Measurements from ENCODE around the gene APOM. TPM values are rescaled to one million over a fixed set of nuclear protein-coding genes. Genes with fewer than 3 reads are reported as not detected.

The APOM gene
- total and polyA plus RNA-seq, 4 donors: 89.8 to 587 (median 173) TPM

- Histone ChIP-seq H3K27ac (ENCODE audit: low read depth in 1 of 2, low read length in 2 of 2) (no peak overlapping the region), H3K9ac (ENCODE audit: low read depth in 1 of 2, low read length in 2 of 2) (no peak overlapping the region), H3K9me3 (ENCODE audit: control insufficient read depth in 4 of 4, low read length in 3 of 4) (no peaks in the 10 kb centered on the region), H3K4me1 (ENCODE audit: control insufficient read depth in 4 of 4, insufficient read depth in 4 of 4, low read length in 3 of 4) (peaks cover 4 to 26% (median 17%) of the 10 kb centered on the region in 4 donors), H3K27me3 (ENCODE audit: control insufficient read depth in 4 of 4, insufficient read depth in 4 of 4, low read length in 3 of 4) (no peaks in the 10 kb centered on the region), H3K4me3 (ENCODE audit: low read depth in 1 of 3, low read length in 3 of 3) (no peak overlapping the region), H3K36me3 (ENCODE audit: control insufficient read depth in 4 of 4, insufficient read depth in 3 of 4, low read depth in 1 of 4, low read length in 3 of 4) (no peaks in the 10 kb centered on the region)
- DNase-seq (ENCODE audit: low spot score): no peak
- WGBS: 91% methylated on average over 2 of the region's 2 CpGs
- TF ChIP-seq HNF4A (conservative IDR thresholded peaks at IDR 0.05): no peak
- no peak for TF ChIP-seq HNF4G (IDR thresholded peaks at IDR 0.05)
- TF ChIP-seq, protein P1, sequence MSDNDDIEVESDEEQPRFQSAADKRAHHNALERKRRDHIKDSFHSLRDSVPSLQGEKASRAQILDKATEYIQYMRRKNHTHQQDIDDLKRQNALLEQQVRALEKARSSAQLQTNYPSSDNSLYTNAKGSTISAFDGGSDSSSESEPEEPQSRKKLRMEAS (IDR thresholded peaks at IDR 0.05): no peak
- TF ChIP-seq GABPA (IDR thresholded peaks at IDR 0.05 in 1 of 2, conservative IDR thresholded peaks at IDR 0.05 in 1 of 2): no peak
- TF ChIP-seq NR2F2 (IDR thresholded peaks at IDR 0.05): no peak
- no peak for TF ChIP-seq RAD21 (IDR thresholded peaks at IDR 0.05)
- TF ChIP-seq EGR1 (IDR thresholded peaks at IDR 0.05; ENCODE audit: low read depth in 2 of 2): no peak
- TF ChIP-seq, protein P2, sequence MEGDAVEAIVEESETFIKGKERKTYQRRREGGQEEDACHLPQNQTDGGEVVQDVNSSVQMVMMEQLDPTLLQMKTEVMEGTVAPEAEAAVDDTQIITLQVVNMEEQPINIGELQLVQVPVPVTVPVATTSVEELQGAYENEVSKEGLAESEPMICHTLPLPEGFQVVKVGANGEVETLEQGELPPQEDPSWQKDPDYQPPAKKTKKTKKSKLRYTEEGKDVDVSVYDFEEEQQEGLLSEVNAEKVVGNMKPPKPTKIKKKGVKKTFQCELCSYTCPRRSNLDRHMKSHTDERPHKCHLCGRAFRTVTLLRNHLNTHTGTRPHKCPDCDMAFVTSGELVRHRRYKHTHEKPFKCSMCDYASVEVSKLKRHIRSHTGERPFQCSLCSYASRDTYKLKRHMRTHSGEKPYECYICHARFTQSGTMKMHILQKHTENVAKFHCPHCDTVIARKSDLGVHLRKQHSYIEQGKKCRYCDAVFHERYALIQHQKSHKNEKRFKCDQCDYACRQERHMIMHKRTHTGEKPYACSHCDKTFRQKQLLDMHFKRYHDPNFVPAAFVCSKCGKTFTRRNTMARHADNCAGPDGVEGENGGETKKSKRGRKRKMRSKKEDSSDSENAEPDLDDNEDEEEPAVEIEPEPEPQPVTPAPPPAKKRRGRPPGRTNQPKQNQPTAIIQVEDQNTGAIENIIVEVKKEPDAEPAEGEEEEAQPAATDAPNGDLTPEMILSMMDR (IDR thresholded peaks at IDR 0.05; ENCODE audit: low read depth, low read length, missing input control): no peak
- TF ChIP-seq RXRA (IDR thresholded peaks at IDR 0.05): no peak
- no peak for TF ChIP-seq ZBTB33 (IDR thresholded peaks at IDR 0.05)
- TF ChIP-seq REST (IDR thresholded peaks at IDR 0.05): no peak
- no peak for TF ChIP-seq FOXA2 (IDR thresholded peaks at IDR 0.05)
- no peak for TF ChIP-seq FOXA1 (IDR thresholded peaks at IDR 0.05)
- no peak for TF ChIP-seq SP1 (IDR thresholded peaks at IDR 0.05)
- no peak for TF ChIP-seq YY1 (IDR thresholded peaks at IDR 0.05)
- TF ChIP-seq, protein P3, sequence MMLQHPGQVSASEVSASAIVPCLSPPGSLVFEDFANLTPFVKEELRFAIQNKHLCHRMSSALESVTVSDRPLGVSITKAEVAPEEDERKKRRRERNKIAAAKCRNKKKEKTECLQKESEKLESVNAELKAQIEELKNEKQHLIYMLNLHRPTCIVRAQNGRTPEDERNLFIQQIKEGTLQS (IDR thresholded peaks at IDR 0.05): no peak
These were observed 38.7 kb upstream of the APOM start for GRCh38 chr6:31617010-31617409.

Measured in liver (tissue), 9 donors.